HEK293 (cell line): Measurements from ENCODE around the gene ANTXR1.

Experiments used
- CTCF ChIA-PET: fragments of 350-600 bp; formaldehyde crosslinking; extraction: SDS; loops from one replicate; lab custom pipeline; 2021; ENCODE audit warnings: antibody characterized with exemption; lab: Yijun Ruan, JAX
- POLR2A ChIA-PET: fragments of 300-600 bp; formaldehyde crosslinking; extraction: SDS; loops from one replicate; lab custom pipeline; 2020; ENCODE audit warnings: antibody characterized with exemption, inconsistent platforms; lab: Yijun Ruan, JAX
- H3K27ac ChIP-seq: fragments of 200-500 bp; sonication (Bioruptor generic); 2 replicates; pipeline ENCODE4 v1.5.1; 2014; ENCODE audit warnings: low read depth, low read length, control low read depth, inconsistent platforms; ENCODE audit errors: extremely low read depth
- H3K36me3 ChIP-seq, 2 experiments: fragments of 200-500 bp in 1 of 2; sonication (Bioruptor generic) in 1 of 2; 1 replicate in 1 of 2; 2 replicates in 1 of 2; pipeline ENCODE4 v1.5.1; 2014 to 2017; ENCODE audit warnings: inconsistent platforms in 2 of 2, low read length in 2 of 2; ENCODE audit not compliant: control insufficient read depth in 2 of 2, insufficient read depth in 1 of 2
- H3K4me1 ChIP-seq: fragments of 200-500 bp; sonication (Bioruptor generic); 2 replicates; pipeline ENCODE4 v1.5.1; 2014; ENCODE audit warnings: mild to moderate bottlenecking, low read length, inconsistent platforms; ENCODE audit not compliant: control insufficient read depth, insufficient read depth
- H3K4me3 ChIP-seq: 2 replicates; pipeline ENCODE4 v1.5.1; 2011; ENCODE audit warnings: low read depth, mild to moderate bottlenecking, control low read depth, low read length, moderate library complexity
- H3K9me3 ChIP-seq: fragments of 200-500 bp; sonication (Bioruptor generic); 2 replicates; pipeline ENCODE4 v1.5.1; 2014; ENCODE audit warnings: low read depth, low read length, inconsistent platforms; ENCODE audit not compliant: control insufficient read depth, insufficient read depth
- GLIS1 ChIP-seq: fragments of 450-650 bp; formaldehyde crosslinking; IDR thresholded peaks from 2 replicates; pipeline ENCODE4 v1.5.1; 2016; ENCODE audit warnings: missing biosample characterization, missing genetic modification characterization
- IKZF3 ChIP-seq: fragments of 450-650 bp; IDR thresholded peaks from 2 replicates; pipeline ENCODE4 v1.5.0; 2018; ENCODE audit warnings: missing biosample characterization, mild to moderate bottlenecking, missing genetic modification characterization, moderate library complexity
- KLF1 ChIP-seq: fragments of 450-650 bp; formaldehyde crosslinking; IDR thresholded peaks from 2 replicates; pipeline ENCODE4 v1.5.1; 2016; ENCODE audit warnings: missing biosample characterization, missing genetic modification characterization
- KLF7 ChIP-seq: fragments of 450-650 bp; formaldehyde crosslinking; IDR thresholded peaks from 2 replicates; pipeline ENCODE4 v1.5.1; 2016; ENCODE audit warnings: missing biosample characterization, missing genetic modification characterization, borderline replicate concordance
- MZF1 ChIP-seq: fragments of 450-650 bp; formaldehyde crosslinking; IDR thresholded peaks from 2 replicates; pipeline ENCODE4 v1.5.1; 2017; ENCODE audit warnings: missing biosample characterization, missing genetic modification characterization, borderline replicate concordance
- ZBTB48 ChIP-seq: fragments of 450-650 bp; formaldehyde crosslinking; IDR thresholded peaks from 2 replicates; pipeline ENCODE4 v1.5.1; 2016; ENCODE audit warnings: missing biosample characterization, missing genetic modification characterization
- ZNF211 ChIP-seq: fragments of 450-650 bp; formaldehyde crosslinking; IDR thresholded peaks from 2 replicates; pipeline ENCODE4 v1.5.1; 2016; ENCODE audit warnings: low read depth, missing biosample characterization, missing genetic modification characterization
- ZNF239 ChIP-seq: fragments of 450-650 bp; formaldehyde crosslinking; IDR thresholded peaks from 2 replicates; pipeline ENCODE4 v1.5.1; 2016; ENCODE audit warnings: missing biosample characterization, missing genetic modification characterization
- ZNF473 ChIP-seq: fragments of 450-650 bp; formaldehyde crosslinking; IDR thresholded peaks from 2 replicates; pipeline ENCODE4 v1.5.1; 2017; ENCODE audit warnings: missing biosample characterization, missing genetic modification characterization
- ZNF501 ChIP-seq: fragments of 450-650 bp; formaldehyde crosslinking; IDR thresholded peaks from 2 replicates; pipeline ENCODE4 v1.5.1; 2016; ENCODE audit warnings: missing biosample characterization, missing genetic modification characterization
- ZNF518A ChIP-seq: fragments of 450-650 bp; formaldehyde crosslinking; conservative IDR thresholded peaks from 2 replicates; pipeline ENCODE4 v1.5.1; 2016; ENCODE audit warnings: low read depth, missing biosample characterization, missing genetic modification characterization
- ZNF555 ChIP-seq: fragments of 450-650 bp; formaldehyde crosslinking; conservative IDR thresholded peaks from 2 replicates; pipeline ENCODE4 v1.5.1; 2017; ENCODE audit warnings: missing biosample characterization, mild to moderate bottlenecking, missing genetic modification characterization, inconsistent platforms
- ZNF747 ChIP-seq: fragments of 450-650 bp; formaldehyde crosslinking; IDR thresholded peaks from 2 replicates; pipeline ENCODE4 v1.5.1; 2016; ENCODE audit warnings: missing biosample characterization, missing genetic modification characterization
- ZNF791 ChIP-seq: fragments of 450-650 bp; formaldehyde crosslinking; IDR thresholded peaks from 2 replicates; pipeline ENCODE4 v1.5.1; 2016; ENCODE audit warnings: missing biosample characterization, missing genetic modification characterization
- TF ChIP-seq, protein P1 (sequence below): fragments of 450-650 bp; formaldehyde crosslinking; IDR thresholded peaks from 2 replicates; pipeline ENCODE4 v1.5.1; 2016; ENCODE audit warnings: missing biosample characterization, missing genetic modification characterization
- TF ChIP-seq, protein P2 (sequence below): fragments of 450-650 bp; formaldehyde crosslinking; IDR thresholded peaks from 2 replicates; pipeline ENCODE4 v1.5.1; 2016; ENCODE audit warnings: missing biosample characterization, missing genetic modification characterization
- TF ChIP-seq, protein P3 (sequence below): fragments of 450-650 bp; formaldehyde crosslinking; IDR thresholded peaks from 2 replicates; pipeline ENCODE4 v1.5.1; 2017; ENCODE audit warnings: missing biosample characterization, missing genetic modification characterization
- TF ChIP-seq, protein P4 (sequence below): fragments of 450-650 bp; formaldehyde crosslinking; IDR thresholded peaks from 2 replicates; pipeline ENCODE4 v1.5.1; 2017; ENCODE audit warnings: missing biosample characterization, missing genetic modification characterization
- TF ChIP-seq, protein P5 (sequence below): fragments of 450-650 bp; formaldehyde crosslinking; IDR thresholded peaks from 2 replicates; pipeline ENCODE4 v1.5.1; 2016; ENCODE audit warnings: missing biosample characterization, missing genetic modification characterization
- TF ChIP-seq, protein P6 (sequence below): fragments of 450-650 bp; formaldehyde crosslinking; IDR thresholded peaks from 2 replicates; pipeline ENCODE4 v1.5.1; 2017; ENCODE audit warnings: missing biosample characterization, missing genetic modification characterization

ANTXR1 gene

GRCh38 chr2:69055688-69056470, 42.9 kb downstream of the ANTXR1 start:
- Histone ChIP-seq H3K27ac (no peak overlapping the region), H3K4me3 (no peak overlapping the region), H3K4me1 (no peaks in the 10 kb centered on the region), H3K36me3 (no peaks in the 10 kb centered on the region; a peak in 1 of 3 replicates), H3K9me3 (no peaks in the 10 kb centered on the region)
- TF ChIP-seq ZNF518A (tag by site-specific recombination): no peak
- TF ChIP-seq, protein P1, sequence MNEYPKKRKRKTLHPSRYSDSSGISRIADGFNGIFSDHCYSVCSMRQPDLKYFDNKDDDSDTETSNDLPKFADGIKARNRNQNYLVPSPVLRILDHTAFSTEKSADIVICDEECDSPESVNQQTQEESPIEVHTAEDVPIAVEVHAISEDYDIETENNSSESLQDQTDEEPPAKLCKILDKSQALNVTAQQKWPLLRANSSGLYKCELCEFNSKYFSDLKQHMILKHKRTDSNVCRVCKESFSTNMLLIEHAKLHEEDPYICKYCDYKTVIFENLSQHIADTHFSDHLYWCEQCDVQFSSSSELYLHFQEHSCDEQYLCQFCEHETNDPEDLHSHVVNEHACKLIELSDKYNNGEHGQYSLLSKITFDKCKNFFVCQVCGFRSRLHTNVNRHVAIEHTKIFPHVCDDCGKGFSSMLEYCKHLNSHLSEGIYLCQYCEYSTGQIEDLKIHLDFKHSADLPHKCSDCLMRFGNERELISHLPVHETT (tag by site-specific recombination): no peak
- TF ChIP-seq ZNF747 (tag by site-specific recombination): no peak
- TF ChIP-seq ZNF473 (tag by site-specific recombination): no peak
- TF ChIP-seq, protein P2, sequence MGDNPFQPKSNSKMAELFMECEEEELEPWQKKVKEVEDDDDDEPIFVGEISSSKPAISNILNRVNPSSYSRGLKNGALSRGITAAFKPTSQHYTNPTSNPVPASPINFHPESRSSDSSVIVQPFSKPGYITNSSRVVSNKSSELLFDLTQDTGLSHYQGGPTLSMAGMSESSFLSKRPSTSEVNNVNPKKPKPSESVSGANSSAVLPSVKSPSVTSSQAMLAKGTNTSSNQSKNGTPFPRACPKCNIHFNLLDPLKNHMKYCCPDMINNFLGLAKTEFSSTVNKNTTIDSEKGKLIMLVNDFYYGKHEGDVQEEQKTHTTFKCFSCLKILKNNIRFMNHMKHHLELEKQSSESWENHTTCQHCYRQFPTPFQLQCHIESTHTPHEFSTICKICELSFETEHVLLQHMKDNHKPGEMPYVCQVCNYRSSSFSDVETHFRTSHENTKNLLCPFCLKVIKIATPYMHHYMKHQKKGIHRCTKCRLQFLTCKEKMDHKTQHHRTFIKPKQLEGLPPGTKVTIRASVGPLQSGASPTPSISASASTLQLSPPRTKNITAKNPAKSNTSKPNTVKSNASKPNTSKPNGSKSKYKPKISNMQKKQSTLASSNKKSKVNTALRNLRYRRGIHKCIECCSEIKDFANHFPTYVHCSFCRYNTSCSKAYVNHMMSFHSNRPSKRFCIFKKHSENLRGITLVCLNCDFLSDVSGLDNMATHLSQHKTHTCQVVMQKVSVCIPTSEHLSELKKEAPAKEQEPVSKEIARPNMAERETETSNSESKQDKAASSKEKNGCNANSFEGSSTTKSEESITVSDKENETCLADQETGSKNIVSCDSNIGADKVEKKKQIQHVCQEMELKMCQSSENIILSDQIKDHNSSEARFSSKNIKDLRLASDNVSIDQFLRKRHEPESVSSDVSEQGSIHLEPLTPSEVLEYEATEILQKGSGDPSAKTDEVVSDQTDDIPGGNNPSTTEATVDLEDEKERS: no peak
- TF ChIP-seq, protein P3, sequence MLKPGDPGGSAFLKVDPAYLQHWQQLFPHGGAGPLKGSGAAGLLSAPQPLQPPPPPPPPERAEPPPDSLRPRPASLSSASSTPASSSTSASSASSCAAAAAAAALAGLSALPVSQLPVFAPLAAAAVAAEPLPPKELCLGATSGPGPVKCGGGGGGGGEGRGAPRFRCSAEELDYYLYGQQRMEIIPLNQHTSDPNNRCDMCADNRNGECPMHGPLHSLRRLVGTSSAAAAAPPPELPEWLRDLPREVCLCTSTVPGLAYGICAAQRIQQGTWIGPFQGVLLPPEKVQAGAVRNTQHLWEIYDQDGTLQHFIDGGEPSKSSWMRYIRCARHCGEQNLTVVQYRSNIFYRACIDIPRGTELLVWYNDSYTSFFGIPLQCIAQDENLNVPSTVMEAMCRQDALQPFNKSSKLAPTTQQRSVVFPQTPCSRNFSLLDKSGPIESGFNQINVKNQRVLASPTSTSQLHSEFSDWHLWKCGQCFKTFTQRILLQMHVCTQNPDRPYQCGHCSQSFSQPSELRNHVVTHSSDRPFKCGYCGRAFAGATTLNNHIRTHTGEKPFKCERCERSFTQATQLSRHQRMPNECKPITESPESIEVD (tag by site-specific recombination): no peak
- no peak for TF ChIP-seq ZNF211 (tag by site-specific recombination)
- no peak for TF ChIP-seq ZNF791 (tag by site-specific recombination)
- TF ChIP-seq GLIS1 (tag by site-specific recombination): no peak
- TF ChIP-seq, protein P4, sequence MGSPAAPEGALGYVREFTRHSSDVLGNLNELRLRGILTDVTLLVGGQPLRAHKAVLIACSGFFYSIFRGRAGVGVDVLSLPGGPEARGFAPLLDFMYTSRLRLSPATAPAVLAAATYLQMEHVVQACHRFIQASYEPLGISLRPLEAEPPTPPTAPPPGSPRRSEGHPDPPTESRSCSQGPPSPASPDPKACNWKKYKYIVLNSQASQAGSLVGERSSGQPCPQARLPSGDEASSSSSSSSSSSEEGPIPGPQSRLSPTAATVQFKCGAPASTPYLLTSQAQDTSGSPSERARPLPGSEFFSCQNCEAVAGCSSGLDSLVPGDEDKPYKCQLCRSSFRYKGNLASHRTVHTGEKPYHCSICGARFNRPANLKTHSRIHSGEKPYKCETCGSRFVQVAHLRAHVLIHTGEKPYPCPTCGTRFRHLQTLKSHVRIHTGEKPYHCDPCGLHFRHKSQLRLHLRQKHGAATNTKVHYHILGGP (tag by site-specific recombination): no peak
- no peak for TF ChIP-seq ZNF555
- TF ChIP-seq KLF1 (tag by site-specific recombination): no peak
- no peak for TF ChIP-seq ZNF239
- no peak for TF ChIP-seq KLF7 (tag by site-specific recombination)
- TF ChIP-seq, protein P5, sequence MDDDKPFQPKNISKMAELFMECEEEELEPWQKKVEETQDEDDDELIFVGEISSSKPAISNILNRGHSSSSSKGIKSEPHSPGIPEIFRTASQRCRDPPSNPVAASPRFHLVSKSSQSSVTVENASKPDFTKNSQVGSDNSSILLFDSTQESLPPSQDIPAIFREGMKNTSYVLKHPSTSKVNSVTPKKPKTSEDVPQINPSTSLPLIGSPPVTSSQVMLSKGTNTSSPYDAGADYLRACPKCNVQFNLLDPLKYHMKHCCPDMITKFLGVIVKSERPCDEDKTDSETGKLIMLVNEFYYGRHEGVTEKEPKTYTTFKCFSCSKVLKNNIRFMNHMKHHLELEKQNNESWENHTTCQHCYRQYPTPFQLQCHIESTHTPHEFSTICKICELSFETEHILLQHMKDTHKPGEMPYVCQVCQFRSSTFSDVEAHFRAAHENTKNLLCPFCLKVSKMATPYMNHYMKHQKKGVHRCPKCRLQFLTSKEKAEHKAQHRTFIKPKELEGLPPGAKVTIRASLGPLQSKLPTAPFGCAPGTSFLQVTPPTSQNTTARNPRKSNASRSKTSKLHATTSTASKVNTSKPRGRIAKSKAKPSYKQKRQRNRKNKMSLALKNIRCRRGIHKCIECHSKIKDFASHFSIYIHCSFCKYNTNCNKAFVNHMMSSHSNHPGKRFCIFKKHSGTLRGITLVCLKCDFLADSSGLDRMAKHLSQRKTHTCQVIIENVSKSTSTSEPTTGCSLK (tag by site-specific recombination): no peak
- TF ChIP-seq, protein P6, sequence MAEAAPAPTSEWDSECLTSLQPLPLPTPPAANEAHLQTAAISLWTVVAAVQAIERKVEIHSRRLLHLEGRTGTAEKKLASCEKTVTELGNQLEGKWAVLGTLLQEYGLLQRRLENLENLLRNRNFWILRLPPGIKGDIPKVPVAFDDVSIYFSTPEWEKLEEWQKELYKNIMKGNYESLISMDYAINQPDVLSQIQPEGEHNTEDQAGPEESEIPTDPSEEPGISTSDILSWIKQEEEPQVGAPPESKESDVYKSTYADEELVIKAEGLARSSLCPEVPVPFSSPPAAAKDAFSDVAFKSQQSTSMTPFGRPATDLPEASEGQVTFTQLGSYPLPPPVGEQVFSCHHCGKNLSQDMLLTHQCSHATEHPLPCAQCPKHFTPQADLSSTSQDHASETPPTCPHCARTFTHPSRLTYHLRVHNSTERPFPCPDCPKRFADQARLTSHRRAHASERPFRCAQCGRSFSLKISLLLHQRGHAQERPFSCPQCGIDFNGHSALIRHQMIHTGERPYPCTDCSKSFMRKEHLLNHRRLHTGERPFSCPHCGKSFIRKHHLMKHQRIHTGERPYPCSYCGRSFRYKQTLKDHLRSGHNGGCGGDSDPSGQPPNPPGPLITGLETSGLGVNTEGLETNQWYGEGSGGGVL: no peak
- TF ChIP-seq IKZF3 (tag by site-specific recombination): no peak
- no peak for TF ChIP-seq ZBTB48 (tag by site-specific recombination)
- no peak for TF ChIP-seq MZF1 (tag by site-specific recombination)
- no peak for TF ChIP-seq ZNF501 (tag by site-specific recombination)
- CTCF ChIA-PET: no interaction called here
- POLR2A ChIA-PET: no interaction called here
